Liver (tissue), 3 donors: ENCODE results near the gene WWOX.

Experiments
- SP1 ChIP-seq: IDR thresholded peaks from 2 replicates; pipeline ENCODE4 v1.6.1; 2018; ENCODE audit warnings: antibody characterized with exemption, mild to moderate bottlenecking
- TAF1 ChIP-seq: conservative IDR thresholded peaks from 2 replicates; pipeline ENCODE4 v1.6.1; 2016; ENCODE audit warnings: antibody characterized with exemption, mild to moderate bottlenecking
- TF ChIP-seq, protein P1 (sequence below): fragments of 150-350 bp; IDR thresholded peaks from 2 replicates; pipeline ENCODE4 v1.5.1; 2017; ENCODE audit warnings: improper control_type of control experiment, low read depth, low read length; ENCODE audit not compliant: missing input control
- TF ChIP-seq, protein P2 (sequence below): IDR thresholded peaks from 2 replicates; pipeline ENCODE4 v1.6.1; 2016; ENCODE audit warnings: antibody characterized with exemption
- TF ChIP-seq, protein P3 (sequence below): IDR thresholded peaks from 2 replicates; pipeline ENCODE4 v1.6.1; 2016; ENCODE audit warnings: antibody characterized with exemption
- TF ChIP-seq, protein P4 (sequence below): IDR thresholded peaks from 2 replicates; pipeline ENCODE4 v1.6.1; 2016; ENCODE audit warnings: antibody characterized with exemption, mild to moderate bottlenecking
- donor health status: healthy.
- donor health status: healthy.

DNA sequence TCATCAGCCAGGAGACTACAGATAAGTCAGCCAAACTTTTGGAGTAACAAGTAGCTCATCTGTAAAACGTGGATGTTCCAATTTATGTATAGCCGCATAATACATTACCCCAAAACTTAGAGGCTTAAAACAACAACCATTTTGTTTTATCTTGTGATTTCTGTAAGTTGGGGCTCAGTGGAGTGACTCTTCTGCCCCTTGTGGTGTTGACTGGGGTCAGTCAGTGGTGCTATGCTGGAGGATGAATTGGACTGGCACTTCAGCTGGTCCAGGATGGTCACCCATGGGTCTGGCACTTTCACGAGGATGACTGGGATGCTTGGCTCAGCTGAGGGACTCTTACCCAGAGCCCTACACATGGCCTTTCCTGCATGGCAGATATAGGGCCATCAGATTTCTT, 172.5 kb downstream of the WWOX start:
- TF ChIP-seq, protein P1, sequence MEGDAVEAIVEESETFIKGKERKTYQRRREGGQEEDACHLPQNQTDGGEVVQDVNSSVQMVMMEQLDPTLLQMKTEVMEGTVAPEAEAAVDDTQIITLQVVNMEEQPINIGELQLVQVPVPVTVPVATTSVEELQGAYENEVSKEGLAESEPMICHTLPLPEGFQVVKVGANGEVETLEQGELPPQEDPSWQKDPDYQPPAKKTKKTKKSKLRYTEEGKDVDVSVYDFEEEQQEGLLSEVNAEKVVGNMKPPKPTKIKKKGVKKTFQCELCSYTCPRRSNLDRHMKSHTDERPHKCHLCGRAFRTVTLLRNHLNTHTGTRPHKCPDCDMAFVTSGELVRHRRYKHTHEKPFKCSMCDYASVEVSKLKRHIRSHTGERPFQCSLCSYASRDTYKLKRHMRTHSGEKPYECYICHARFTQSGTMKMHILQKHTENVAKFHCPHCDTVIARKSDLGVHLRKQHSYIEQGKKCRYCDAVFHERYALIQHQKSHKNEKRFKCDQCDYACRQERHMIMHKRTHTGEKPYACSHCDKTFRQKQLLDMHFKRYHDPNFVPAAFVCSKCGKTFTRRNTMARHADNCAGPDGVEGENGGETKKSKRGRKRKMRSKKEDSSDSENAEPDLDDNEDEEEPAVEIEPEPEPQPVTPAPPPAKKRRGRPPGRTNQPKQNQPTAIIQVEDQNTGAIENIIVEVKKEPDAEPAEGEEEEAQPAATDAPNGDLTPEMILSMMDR: no peak
- TF ChIP-seq, protein P2, sequence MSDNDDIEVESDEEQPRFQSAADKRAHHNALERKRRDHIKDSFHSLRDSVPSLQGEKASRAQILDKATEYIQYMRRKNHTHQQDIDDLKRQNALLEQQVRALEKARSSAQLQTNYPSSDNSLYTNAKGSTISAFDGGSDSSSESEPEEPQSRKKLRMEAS: no peak
- TF ChIP-seq, protein P3, sequence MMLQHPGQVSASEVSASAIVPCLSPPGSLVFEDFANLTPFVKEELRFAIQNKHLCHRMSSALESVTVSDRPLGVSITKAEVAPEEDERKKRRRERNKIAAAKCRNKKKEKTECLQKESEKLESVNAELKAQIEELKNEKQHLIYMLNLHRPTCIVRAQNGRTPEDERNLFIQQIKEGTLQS: no peak
- TF ChIP-seq TAF1 (no peak), SP1 (no peak)
- TF ChIP-seq, protein P4, sequence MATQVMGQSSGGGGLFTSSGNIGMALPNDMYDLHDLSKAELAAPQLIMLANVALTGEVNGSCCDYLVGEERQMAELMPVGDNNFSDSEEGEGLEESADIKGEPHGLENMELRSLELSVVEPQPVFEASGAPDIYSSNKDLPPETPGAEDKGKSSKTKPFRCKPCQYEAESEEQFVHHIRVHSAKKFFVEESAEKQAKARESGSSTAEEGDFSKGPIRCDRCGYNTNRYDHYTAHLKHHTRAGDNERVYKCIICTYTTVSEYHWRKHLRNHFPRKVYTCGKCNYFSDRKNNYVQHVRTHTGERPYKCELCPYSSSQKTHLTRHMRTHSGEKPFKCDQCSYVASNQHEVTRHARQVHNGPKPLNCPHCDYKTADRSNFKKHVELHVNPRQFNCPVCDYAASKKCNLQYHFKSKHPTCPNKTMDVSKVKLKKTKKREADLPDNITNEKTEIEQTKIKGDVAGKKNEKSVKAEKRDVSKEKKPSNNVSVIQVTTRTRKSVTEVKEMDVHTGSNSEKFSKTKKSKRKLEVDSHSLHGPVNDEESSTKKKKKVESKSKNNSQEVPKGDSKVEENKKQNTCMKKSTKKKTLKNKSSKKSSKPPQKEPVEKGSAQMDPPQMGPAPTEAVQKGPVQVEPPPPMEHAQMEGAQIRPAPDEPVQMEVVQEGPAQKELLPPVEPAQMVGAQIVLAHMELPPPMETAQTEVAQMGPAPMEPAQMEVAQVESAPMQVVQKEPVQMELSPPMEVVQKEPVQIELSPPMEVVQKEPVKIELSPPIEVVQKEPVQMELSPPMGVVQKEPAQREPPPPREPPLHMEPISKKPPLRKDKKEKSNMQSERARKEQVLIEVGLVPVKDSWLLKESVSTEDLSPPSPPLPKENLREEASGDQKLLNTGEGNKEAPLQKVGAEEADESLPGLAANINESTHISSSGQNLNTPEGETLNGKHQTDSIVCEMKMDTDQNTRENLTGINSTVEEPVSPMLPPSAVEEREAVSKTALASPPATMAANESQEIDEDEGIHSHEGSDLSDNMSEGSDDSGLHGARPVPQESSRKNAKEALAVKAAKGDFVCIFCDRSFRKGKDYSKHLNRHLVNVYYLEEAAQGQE: no peak
